Esophagus squamous epithelium (tissue), 4 donors: ENCODE data around the gene MTG2.

Experiments
- POLR2A ChIP-seq, 4 donors: fragments of 450-650 bp; IDR thresholded peaks; one replicate each; pipeline ENCODE4 v1.6.1; 2017; ENCODE audit warnings: antibody characterized with exemption in 4 of 4, mild to moderate bottlenecking in 4 of 4, moderate library complexity in 3 of 4
- TF ChIP-seq, protein P1 (sequence below), 6 experiments: fragments of 450-650 bp in 4 of 6; fragments of 200-600 bp in 2 of 6; sonication (generic) in 2 of 6; IDR thresholded peaks; one replicate each; pipeline ENCODE4 v1.5.1; 2016 to 2019; ENCODE audit warnings: antibody characterized with exemption in 6 of 6, mild to moderate bottlenecking in 4 of 6, moderate library complexity in 4 of 6

DNA sequence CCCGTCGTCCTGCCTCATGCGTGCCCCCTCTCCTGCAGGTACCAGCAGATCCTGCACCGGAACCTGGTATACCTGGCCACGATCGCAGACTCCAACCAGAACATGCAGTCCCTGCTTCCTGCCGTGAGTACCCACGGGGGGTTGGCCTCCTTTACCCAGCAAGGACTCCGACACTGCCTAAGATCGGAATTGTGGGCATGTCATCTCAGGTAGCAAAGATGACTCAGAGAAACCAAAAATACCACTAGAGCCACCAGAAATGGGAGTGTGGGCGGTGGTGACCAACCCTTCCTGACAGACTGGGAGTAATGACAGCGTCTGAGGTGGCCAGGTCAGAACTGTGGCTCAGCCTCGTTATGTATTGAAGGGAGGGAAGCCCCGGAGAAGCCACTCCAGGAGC, 23.0 kb upstream of the MTG2 start:
- TF ChIP-seq, protein P1, sequence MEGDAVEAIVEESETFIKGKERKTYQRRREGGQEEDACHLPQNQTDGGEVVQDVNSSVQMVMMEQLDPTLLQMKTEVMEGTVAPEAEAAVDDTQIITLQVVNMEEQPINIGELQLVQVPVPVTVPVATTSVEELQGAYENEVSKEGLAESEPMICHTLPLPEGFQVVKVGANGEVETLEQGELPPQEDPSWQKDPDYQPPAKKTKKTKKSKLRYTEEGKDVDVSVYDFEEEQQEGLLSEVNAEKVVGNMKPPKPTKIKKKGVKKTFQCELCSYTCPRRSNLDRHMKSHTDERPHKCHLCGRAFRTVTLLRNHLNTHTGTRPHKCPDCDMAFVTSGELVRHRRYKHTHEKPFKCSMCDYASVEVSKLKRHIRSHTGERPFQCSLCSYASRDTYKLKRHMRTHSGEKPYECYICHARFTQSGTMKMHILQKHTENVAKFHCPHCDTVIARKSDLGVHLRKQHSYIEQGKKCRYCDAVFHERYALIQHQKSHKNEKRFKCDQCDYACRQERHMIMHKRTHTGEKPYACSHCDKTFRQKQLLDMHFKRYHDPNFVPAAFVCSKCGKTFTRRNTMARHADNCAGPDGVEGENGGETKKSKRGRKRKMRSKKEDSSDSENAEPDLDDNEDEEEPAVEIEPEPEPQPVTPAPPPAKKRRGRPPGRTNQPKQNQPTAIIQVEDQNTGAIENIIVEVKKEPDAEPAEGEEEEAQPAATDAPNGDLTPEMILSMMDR (IDR thresholded peaks at IDR 0.05) = no peak
- no peak for TF ChIP-seq POLR2A (IDR thresholded peaks at IDR 0.05)
